BLaER1 (cell line): ENCODE measurements around the gene DPP7.

Experiments
- H3K27ac ChIP-seq: shearing (Covaris generic); formaldehyde crosslinking; 2 replicates; pipeline ENCODE4 v1.8.1; 2022
- H3K27me3 ChIP-seq: shearing (Covaris generic); formaldehyde crosslinking; 2 replicates; pipeline ENCODE4 v1.8.1; 2022
- H3K36me3 ChIP-seq: shearing (Covaris generic); formaldehyde crosslinking; 2 replicates; pipeline ENCODE4 v1.8.1; 2022
- H3K4me1 ChIP-seq: shearing (Covaris generic); formaldehyde crosslinking; 2 replicates; pipeline ENCODE4 v1.8.1; 2022
- H3K4me2 ChIP-seq: shearing (Covaris generic); formaldehyde crosslinking; 2 replicates; pipeline ENCODE4 v1.8.1; 2022
- H3K4me3 ChIP-seq: shearing (Covaris generic); formaldehyde crosslinking; 2 replicates; pipeline ENCODE4 v1.8.1; 2022
- H3K9ac ChIP-seq: shearing (Covaris generic); formaldehyde crosslinking; 2 replicates; pipeline ENCODE4 v1.8.1; 2022
- H3K9me3 ChIP-seq: shearing (Covaris generic); formaldehyde crosslinking; 2 replicates; pipeline ENCODE4 v1.8.1; 2022
- H4K20me1 ChIP-seq: shearing (Covaris generic); formaldehyde crosslinking; 2 replicates; pipeline ENCODE4 v1.8.1; 2022
- Cebpa-rat ChIP-seq: shearing (Covaris generic); IDR thresholded peaks from 2 replicates; pipeline ENCODE4 v1.8.1; 2022

DPP7 gene

GRCh38 chr9:137114613-137115393 lies at the start of gene DPP7:
DPP7 (minus strand) TSS chr9:137114733; CDS start chr9:137114713, 20 bp downstream.
- peaks cover 65% of the 10 kb centered on the region for H3K4me1 ChIP-seq
- peak within 1 kb of the TSS; percentile 85 for H3K9ac ChIP-seq
- H3K4me2 ChIP-seq: peak within 1 kb of the TSS; percentile 100
- H3K27ac ChIP-seq: peak within 1 kb of the TSS; percentile 88
- no peaks in the 10 kb centered on the region for H3K27me3 ChIP-seq
- no peaks in the 10 kb centered on the region for H3K9me3 ChIP-seq
- TF ChIP-seq Cebpa-rat: no peak
- H4K20me1 ChIP-seq: peaks cover 37% of the 10 kb centered on the region
- H3K4me3 ChIP-seq: peak within 1 kb of the TSS; percentile 76
- H3K36me3 ChIP-seq: peaks cover 37% of the 10 kb centered on the region

GRCh38 chr9:137163805-137164204 lies 49.3 kb upstream of the DPP7 start:
- Histone ChIP-seq H3K27ac (no peak overlapping the region), H3K4me2 (no peak overlapping the region), H3K9ac (no peak overlapping the region), H3K4me1 (peaks cover 58% of the 10 kb centered on the region), H3K27me3 (peaks cover 12% of the 10 kb centered on the region; the same call in 1 of the 2 replicates), H3K36me3 (peaks cover 21% of the 10 kb centered on the region; the same call in 1 of the 2 replicates), H3K4me3 (no peak overlapping the region), H3K9me3 (no peaks in the 10 kb centered on the region), H4K20me1 (peaks cover 56% of the 10 kb centered on the region)
- no peak for TF ChIP-seq Cebpa-rat

GRCh38 chr9:137163365-137163715 lies 48.8 kb upstream of the DPP7 start:
- H3K4me2 ChIP-seq: no peak overlapping the region
- no peaks in the 10 kb centered on the region for H3K9me3 ChIP-seq
- no peak for TF ChIP-seq Cebpa-rat
- H3K4me3 ChIP-seq: no peak overlapping the region
- no peak overlapping the region for H3K9ac ChIP-seq
- peaks cover 59% of the 10 kb centered on the region for H4K20me1 ChIP-seq
- H3K4me1 ChIP-seq: peaks cover 62% of the 10 kb centered on the region
- no peak overlapping the region for H3K27ac ChIP-seq
- peaks cover 12% of the 10 kb centered on the region; the same call in 1 of the 2 replicates for H3K27me3 ChIP-seq
- peaks cover 21% of the 10 kb centered on the region; the same call in 1 of the 2 replicates for H3K36me3 ChIP-seq

GRCh38 chr9:137162505-137163364 lies 48.2 kb upstream of the DPP7 start:
- Histone ChIP-seq H4K20me1 (peaks cover 55% of the 10 kb centered on the region), H3K4me1 (peaks cover 64% of the 10 kb centered on the region), H3K27me3 (peaks cover 12% of the 10 kb centered on the region; the same call in 1 of the 2 replicates), H3K9ac (no peak overlapping the region), H3K9me3 (no peaks in the 10 kb centered on the region), H3K4me2 (no peak overlapping the region), H3K36me3 (peaks cover 21% of the 10 kb centered on the region; the same call in 1 of the 2 replicates), H3K4me3 (no peak overlapping the region), H3K27ac (no peak overlapping the region)
- TF ChIP-seq Cebpa-rat: no peak

- H3K36me3 ChIP-seq: peaks cover 21% of the 10 kb centered on the region; the same call in 1 of the 2 replicates
- no peak overlapping the region for H3K27ac ChIP-seq
- H3K4me2 ChIP-seq: no peak overlapping the region
- TF ChIP-seq Cebpa-rat: no peak
- H4K20me1 ChIP-seq: peaks cover 46% of the 10 kb centered on the region
- no peaks in the 10 kb centered on the region for H3K9me3 ChIP-seq
- H3K4me1 ChIP-seq: peaks cover 63% of the 10 kb centered on the region
- H3K4me3 ChIP-seq: no peak overlapping the region
- H3K9ac ChIP-seq: no peak overlapping the region
- H3K27me3 ChIP-seq: peaks cover 5% of the 10 kb centered on the region; the same call in 1 of the 2 replicates
These were observed 47.3 kb upstream of the DPP7 start for GRCh38 chr9:137161558-137162486.

- H3K4me2 ChIP-seq: no peak overlapping the region
- no peak overlapping the region for H3K9ac ChIP-seq
- H3K27me3 ChIP-seq: no peaks in the 10 kb centered on the region
- H3K27ac ChIP-seq: no peak overlapping the region
- TF ChIP-seq Cebpa-rat: no peak
- H3K9me3 ChIP-seq: no peaks in the 10 kb centered on the region
- peaks cover 37% of the 10 kb centered on the region for H4K20me1 ChIP-seq
- peaks cover 54% of the 10 kb centered on the region for H3K4me1 ChIP-seq
- H3K36me3 ChIP-seq: peaks cover 21% of the 10 kb centered on the region; the same call in 1 of the 2 replicates
- no peak overlapping the region for H3K4me3 ChIP-seq
These were observed 46.4 kb upstream of the DPP7 start for GRCh38 chr9:137160716-137161557.

GRCh38 chr9:137160054-137160425 lies 45.5 kb upstream of the DPP7 start:
- no peak overlapping the region for H3K27ac ChIP-seq
- H3K27me3 ChIP-seq: no peaks in the 10 kb centered on the region
- TF ChIP-seq Cebpa-rat: no peak
- peak overlapping the region; percentile 96 for H3K4me2 ChIP-seq
- H3K36me3 ChIP-seq: peaks cover 15% of the 10 kb centered on the region; the same call in 1 of the 2 replicates
- H3K9me3 ChIP-seq: no peaks in the 10 kb centered on the region
- no peak overlapping the region for H3K9ac ChIP-seq
- H4K20me1 ChIP-seq: peaks cover 28% of the 10 kb centered on the region
- no peak overlapping the region for H3K4me3 ChIP-seq
- peaks cover 45% of the 10 kb centered on the region for H3K4me1 ChIP-seq
